ENCODE results near the gene HARBI1.

Gene HARBI1

GRCh38 chr11:46554213-46555147 lies 62.5 kb downstream of the HARBI1 start:
- DNase-seq (ENCODE audit: low read depth): peak; percentile 81

- peak; percentile 29 for DNase-seq (ENCODE audit: low read depth)
These were observed 63.2 kb downstream of the HARBI1 start for GRCh38 chr11:46553814-46554212.
